GM23248 (cell line): ENCODE results near the gene RBM47.

Source experiments
- EZH2 ChIP-seq: fragments of 200-600 bp; sonication (generic); IDR thresholded peaks from 2 replicates; pipeline ENCODE4 v1.6.1; 2018; ENCODE audit warnings: antibody characterized with exemption, mild to moderate bottlenecking; ENCODE audit not compliant: insufficient read depth, poor library complexity, severe bottlenecking
- EZH2phosphoT487 ChIP-seq: fragments of 200-600 bp; sonication (generic); IDR thresholded peaks from 2 replicates; pipeline ENCODE4 v1.6.1; 2018; ENCODE audit warnings: antibody characterized with exemption, moderate library complexity, mild to moderate bottlenecking, low read depth; ENCODE audit not compliant: insufficient read depth

DNA sequence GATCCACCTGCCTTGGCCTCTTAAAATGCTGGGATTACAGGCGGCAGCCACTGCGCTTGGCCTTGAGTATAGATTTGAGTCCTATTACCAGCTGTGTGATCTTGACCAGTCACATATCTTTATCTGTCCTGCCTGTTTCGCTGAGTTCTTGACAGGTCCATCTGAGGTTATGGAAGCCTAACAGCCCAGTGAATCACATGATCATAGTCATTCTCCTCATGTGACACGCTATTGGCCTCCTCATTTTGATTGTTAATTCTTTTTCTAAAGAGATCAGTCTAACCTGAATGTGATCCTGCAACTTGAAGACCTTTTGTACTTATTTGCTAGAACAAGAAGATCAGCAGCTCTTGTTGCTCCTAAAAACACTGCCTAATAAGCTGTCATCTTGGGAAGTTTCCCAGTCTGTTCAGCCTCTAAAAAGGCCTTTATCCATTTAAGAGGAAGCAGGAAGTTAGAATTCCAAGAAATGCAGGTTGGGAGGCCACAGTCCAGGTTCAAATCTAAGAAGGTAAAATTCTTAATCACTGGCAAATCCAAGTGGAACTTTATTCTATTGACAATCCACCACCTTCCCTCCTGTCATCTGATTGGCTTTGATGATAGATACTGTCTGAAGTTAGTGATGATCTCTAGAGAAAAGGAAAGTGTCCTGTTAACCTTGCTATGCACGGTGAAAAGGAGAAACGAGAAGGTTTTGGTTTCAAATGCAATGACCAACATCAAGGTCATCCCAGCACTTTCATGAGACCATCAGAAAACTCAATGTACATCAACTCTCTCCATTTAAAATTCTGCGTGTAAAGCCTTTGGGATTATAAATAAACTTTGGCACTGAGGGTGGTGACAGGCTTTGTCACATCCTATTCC is 207.6 kb downstream of the RBM47 start:
- no peak for TF ChIP-seq EZH2
- TF ChIP-seq EZH2phosphoT487 = no peak
